NB4 (cell line): ENCODE measurements around the gene DNAJA2.

Experiments used
- MYC ChIP-seq: IDR thresholded peaks from 2 replicates; pipeline ENCODE4 v1.6.1; 2011; ENCODE audit warnings: low read depth, low read length
- POLR2A ChIP-seq: IDR thresholded peaks from 2 replicates; pipeline ENCODE4 v1.6.1; 2011; ENCODE audit warnings: mild to moderate bottlenecking; ENCODE audit not compliant: insufficient read length; ENCODE audit errors: extremely low read depth
- TF ChIP-seq, protein P1 (sequence below): IDR thresholded peaks from one replicate; pipeline ENCODE4 v1.5.1; 2012; ENCODE audit warnings: low read depth, low read length
- TF ChIP-seq, protein P2 (sequence below): IDR thresholded peaks from 2 replicates; pipeline ENCODE4 v1.6.1; 2011; ENCODE audit warnings: low read depth, low read length

DNA sequence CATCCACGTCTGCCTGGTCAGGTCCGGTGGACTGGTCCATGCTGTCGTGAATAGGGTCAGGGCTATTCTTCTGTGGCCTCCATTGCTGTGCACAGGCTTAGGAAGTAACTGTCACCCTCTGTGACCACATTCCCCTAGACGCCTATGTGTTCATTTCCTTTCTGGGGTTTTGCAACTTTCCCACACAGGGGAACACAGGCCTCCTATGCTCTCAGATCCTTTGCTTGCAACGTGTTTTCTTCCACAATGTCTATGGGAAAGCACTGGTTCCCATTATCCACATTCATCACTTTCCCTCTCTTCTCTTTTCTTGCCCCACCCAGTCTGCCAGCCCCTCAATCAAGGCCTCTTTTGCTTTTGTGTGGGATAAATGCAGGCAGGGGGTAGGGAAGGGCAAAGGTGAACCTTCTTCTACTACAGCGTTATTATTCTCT is 43.2 kb upstream of the DNAJA2 start:
- TF ChIP-seq, protein P1, sequence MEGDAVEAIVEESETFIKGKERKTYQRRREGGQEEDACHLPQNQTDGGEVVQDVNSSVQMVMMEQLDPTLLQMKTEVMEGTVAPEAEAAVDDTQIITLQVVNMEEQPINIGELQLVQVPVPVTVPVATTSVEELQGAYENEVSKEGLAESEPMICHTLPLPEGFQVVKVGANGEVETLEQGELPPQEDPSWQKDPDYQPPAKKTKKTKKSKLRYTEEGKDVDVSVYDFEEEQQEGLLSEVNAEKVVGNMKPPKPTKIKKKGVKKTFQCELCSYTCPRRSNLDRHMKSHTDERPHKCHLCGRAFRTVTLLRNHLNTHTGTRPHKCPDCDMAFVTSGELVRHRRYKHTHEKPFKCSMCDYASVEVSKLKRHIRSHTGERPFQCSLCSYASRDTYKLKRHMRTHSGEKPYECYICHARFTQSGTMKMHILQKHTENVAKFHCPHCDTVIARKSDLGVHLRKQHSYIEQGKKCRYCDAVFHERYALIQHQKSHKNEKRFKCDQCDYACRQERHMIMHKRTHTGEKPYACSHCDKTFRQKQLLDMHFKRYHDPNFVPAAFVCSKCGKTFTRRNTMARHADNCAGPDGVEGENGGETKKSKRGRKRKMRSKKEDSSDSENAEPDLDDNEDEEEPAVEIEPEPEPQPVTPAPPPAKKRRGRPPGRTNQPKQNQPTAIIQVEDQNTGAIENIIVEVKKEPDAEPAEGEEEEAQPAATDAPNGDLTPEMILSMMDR = no peak
- peak; percentile 83 for TF ChIP-seq MYC
- TF ChIP-seq POLR2A = no peak
- TF ChIP-seq, protein P2, sequence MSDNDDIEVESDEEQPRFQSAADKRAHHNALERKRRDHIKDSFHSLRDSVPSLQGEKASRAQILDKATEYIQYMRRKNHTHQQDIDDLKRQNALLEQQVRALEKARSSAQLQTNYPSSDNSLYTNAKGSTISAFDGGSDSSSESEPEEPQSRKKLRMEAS = peak; percentile 72
